Measurements from ENCODE around the gene DOCK4.
"Not testable (repeated sequence)": the region's sequence is repeated elsewhere in the genome, so short reads cannot be mapped to it uniquely, and the experiment has no call there.

DOCK4 gene

GRCh38 chr7:111911166-111911961 is 294.8 kb downstream of the DOCK4 start:
- H2AFZ ChIP-seq (ENCODE audit: low read length), result no peak overlapping the region
- H3K4me1 ChIP-seq (ENCODE audit: insufficient read depth, low read length, poor library complexity, severe bottlenecking), result no peaks in the 10 kb centered on the region
- H3K4me2 ChIP-seq (ENCODE audit: low read depth, low read length, poor library complexity, severe bottlenecking), result no peak overlapping the region
- H3K79me2 ChIP-seq (ENCODE audit: insufficient read depth, low read length), result no peaks in the 10 kb centered on the region
- no peaks in the 10 kb centered on the region for H4K20me1 ChIP-seq (ENCODE audit: insufficient read depth, low read length, poor library complexity, severe bottlenecking)
- H3K9me3 ChIP-seq (ENCODE audit: insufficient read depth, low read depth, low read length), result no peaks in the 10 kb centered on the region
- no peaks in the 10 kb centered on the region for H3F3A ChIP-seq (ENCODE audit: low read depth)
- H3K9me2 ChIP-seq (replicated peaks; ENCODE audit: low read depth, low read length), result no peaks in the 10 kb centered on the region
- H3K9ac ChIP-seq (ENCODE audit: low read depth, low read length, poor library complexity, severe bottlenecking), result no peak overlapping the region
- H3K27me3 ChIP-seq (ENCODE audit: insufficient read depth, low read length, poor library complexity, severe bottlenecking), result no peaks in the 10 kb centered on the region
- no peak for TF ChIP-seq EZH2phosphoT487 (IDR thresholded peaks at IDR 0.05; ENCODE audit: borderline replicate concordance)
- TF ChIP-seq, protein P1, sequence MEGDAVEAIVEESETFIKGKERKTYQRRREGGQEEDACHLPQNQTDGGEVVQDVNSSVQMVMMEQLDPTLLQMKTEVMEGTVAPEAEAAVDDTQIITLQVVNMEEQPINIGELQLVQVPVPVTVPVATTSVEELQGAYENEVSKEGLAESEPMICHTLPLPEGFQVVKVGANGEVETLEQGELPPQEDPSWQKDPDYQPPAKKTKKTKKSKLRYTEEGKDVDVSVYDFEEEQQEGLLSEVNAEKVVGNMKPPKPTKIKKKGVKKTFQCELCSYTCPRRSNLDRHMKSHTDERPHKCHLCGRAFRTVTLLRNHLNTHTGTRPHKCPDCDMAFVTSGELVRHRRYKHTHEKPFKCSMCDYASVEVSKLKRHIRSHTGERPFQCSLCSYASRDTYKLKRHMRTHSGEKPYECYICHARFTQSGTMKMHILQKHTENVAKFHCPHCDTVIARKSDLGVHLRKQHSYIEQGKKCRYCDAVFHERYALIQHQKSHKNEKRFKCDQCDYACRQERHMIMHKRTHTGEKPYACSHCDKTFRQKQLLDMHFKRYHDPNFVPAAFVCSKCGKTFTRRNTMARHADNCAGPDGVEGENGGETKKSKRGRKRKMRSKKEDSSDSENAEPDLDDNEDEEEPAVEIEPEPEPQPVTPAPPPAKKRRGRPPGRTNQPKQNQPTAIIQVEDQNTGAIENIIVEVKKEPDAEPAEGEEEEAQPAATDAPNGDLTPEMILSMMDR (conservative IDR thresholded peaks at IDR 0.05; ENCODE audit: low read length), result no peak
- H3K4me3 ChIP-seq (ENCODE audit: low read length, poor library complexity, severe bottlenecking), result no peak overlapping the region
- no peaks in the 10 kb centered on the region for H3K36me3 ChIP-seq (ENCODE audit: insufficient read depth, low read length)

GRCh38 chr7:111910656-111911055 is 295.5 kb downstream of the DOCK4 start:
- Histone ChIP-seq H4K20me1 (ENCODE audit: insufficient read depth, low read length, poor library complexity, severe bottlenecking) (no peaks in the 10 kb centered on the region), H3F3A (ENCODE audit: low read depth) (no peaks in the 10 kb centered on the region), H3K4me1 (ENCODE audit: insufficient read depth, low read length, poor library complexity, severe bottlenecking) (no peaks in the 10 kb centered on the region), H3K9ac (ENCODE audit: low read depth, low read length, poor library complexity, severe bottlenecking) (no peak overlapping the region), H3K27me3 (ENCODE audit: insufficient read depth, low read length, poor library complexity, severe bottlenecking) (no peaks in the 10 kb centered on the region), H3K4me3 (ENCODE audit: low read length, poor library complexity, severe bottlenecking) (no peak overlapping the region), H3K36me3 (ENCODE audit: insufficient read depth, low read length) (no peaks in the 10 kb centered on the region), H3K9me2 (replicated peaks; ENCODE audit: low read depth, low read length) (no peaks in the 10 kb centered on the region), H3K79me2 (ENCODE audit: insufficient read depth, low read length) (no peaks in the 10 kb centered on the region), H2AFZ (ENCODE audit: low read length) (no peak overlapping the region), H3K4me2 (ENCODE audit: low read depth, low read length, poor library complexity, severe bottlenecking) (no peak overlapping the region), H3K9me3 (ENCODE audit: insufficient read depth, low read depth, low read length) (no peaks in the 10 kb centered on the region)
- TF ChIP-seq EZH2phosphoT487 (IDR thresholded peaks at IDR 0.05; ENCODE audit: borderline replicate concordance), result no peak
- TF ChIP-seq, protein P1 (conservative IDR thresholded peaks at IDR 0.05; ENCODE audit: low read length), result no peak

- H3K27me3 ChIP-seq (ENCODE audit: insufficient read depth, low read length, poor library complexity, severe bottlenecking); H3K9ac ChIP-seq (ENCODE audit: low read depth, low read length, poor library complexity, severe bottlenecking); H3K9me2 ChIP-seq (replicated peaks; ENCODE audit: low read depth, low read length); H3K79me2 ChIP-seq (ENCODE audit: insufficient read depth, low read length); H3K4me1 ChIP-seq (ENCODE audit: insufficient read depth, low read length, poor library complexity, severe bottlenecking); H3K36me3 ChIP-seq (ENCODE audit: insufficient read depth, low read length); H2AFZ ChIP-seq (ENCODE audit: low read length); H3K4me2 ChIP-seq (ENCODE audit: low read depth, low read length, poor library complexity, severe bottlenecking); H3K9me3 ChIP-seq (ENCODE audit: insufficient read depth, low read depth, low read length); H4K20me1 ChIP-seq (ENCODE audit: insufficient read depth, low read length, poor library complexity, severe bottlenecking); H3K4me3 ChIP-seq (ENCODE audit: low read length, poor library complexity, severe bottlenecking); H3F3A ChIP-seq (ENCODE audit: low read depth): not testable (repeated sequence)
Observed at GRCh38 chr7:111908673-111909072, 297.5 kb downstream of the DOCK4 start.

DNA sequence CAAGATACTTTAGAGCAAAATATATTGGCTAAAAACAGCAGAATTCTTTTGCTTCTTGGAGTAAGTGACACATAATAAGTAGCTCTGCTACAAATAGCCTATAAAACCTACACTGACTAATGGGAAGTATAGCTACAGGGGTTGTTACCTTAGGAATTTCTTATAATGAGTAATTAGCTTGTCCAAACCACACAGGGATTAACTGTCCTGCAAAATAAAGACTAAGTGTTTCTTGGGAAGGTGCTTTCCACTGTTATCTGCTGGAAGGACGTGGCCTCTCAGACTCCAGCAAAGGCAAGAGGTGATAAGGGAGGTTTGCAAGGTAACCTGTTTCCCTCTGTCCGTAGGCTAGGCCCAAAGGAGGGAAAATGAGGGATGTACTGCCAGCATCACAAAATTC is 302.4 kb downstream of the DOCK4 start:
- no peak overlapping the region for H3K9ac ChIP-seq (ENCODE audit: low read depth, low read length, poor library complexity, severe bottlenecking)

More for the DNA sequence above, 302.4 kb downstream of the DOCK4 start:
- Histone ChIP-seq H3K9me3 (ENCODE audit: insufficient read depth, low read depth, low read length) (no peaks in the 10 kb centered on the region), H3K27me3 (ENCODE audit: insufficient read depth, low read length, poor library complexity, severe bottlenecking) (no peaks in the 10 kb centered on the region), H3K4me2 (ENCODE audit: low read depth, low read length, poor library complexity, severe bottlenecking) (no peak overlapping the region), H3K9me2 (replicated peaks; ENCODE audit: low read depth, low read length) (no peaks in the 10 kb centered on the region), H3F3A (ENCODE audit: low read depth) (no peaks in the 10 kb centered on the region), H3K36me3 (ENCODE audit: insufficient read depth, low read length) (no peaks in the 10 kb centered on the region), H3K4me3 (ENCODE audit: low read length, poor library complexity, severe bottlenecking) (no peak overlapping the region), H3K4me1 (ENCODE audit: insufficient read depth, low read length, poor library complexity, severe bottlenecking) (no peaks in the 10 kb centered on the region), H3K79me2 (ENCODE audit: insufficient read depth, low read length) (no peaks in the 10 kb centered on the region), H4K20me1 (ENCODE audit: insufficient read depth, low read length, poor library complexity, severe bottlenecking) (no peaks in the 10 kb centered on the region), H2AFZ (ENCODE audit: low read length) (no peak overlapping the region)
- TF ChIP-seq, protein P1 (conservative IDR thresholded peaks at IDR 0.05; ENCODE audit: low read length), result no peak
- no peak for TF ChIP-seq EZH2phosphoT487 (IDR thresholded peaks at IDR 0.05; ENCODE audit: borderline replicate concordance)
